Keratinocyte (primary cell): ENCODE measurements around the gene ANKRD33. TPM values are rescaled to one million over a fixed set of nuclear protein-coding genes. Genes with fewer than 3 reads are reported as not detected.
A peak's percentile ranks its signal among the peaks of the same experiment; 100 is the strongest.

Experiments used
- DNase-seq: peaks from one replicate; pipeline ENCODE4 v3.0.0-alpha.2; 2011; ENCODE audit warnings: low read depth, missing footprints, low spot score
- FAIRE-seq: peaks from 2 replicates; lab custom pipeline; 2011; peaks lifted over from hg19 to GRCh38; lab: Jason Lieb, UNC
- H2AFZ ChIP-seq: 2 replicates; pipeline ENCODE4 v1.6.0; 2012; ENCODE audit warnings: low read length, control low read depth, inconsistent platforms; ENCODE audit not compliant: control insufficient read depth
- H3K27ac ChIP-seq: 2 replicates; pipeline ENCODE4 v1.5.1; 2011; ENCODE audit warnings: low read length; ENCODE audit not compliant: control insufficient read depth, insufficient read depth
- H3K27me3 ChIP-seq: 3 replicates; pipeline ENCODE4 v1.6.0; 2011; ENCODE audit warnings: low read length; ENCODE audit not compliant: control insufficient read depth, insufficient read depth; ENCODE audit errors: extremely low read depth
- H3K36me3 ChIP-seq, 2 experiments: 2 replicates in 1 of 2; 3 replicates in 1 of 2; pipeline ENCODE4 v1.5.1; 2011; ENCODE audit warnings: low read length in 2 of 2, mild to moderate bottlenecking in 1 of 2; ENCODE audit not compliant: control insufficient read depth in 2 of 2, insufficient read depth in 2 of 2; ENCODE audit errors: extremely low read depth in 1 of 2
- H3K4me1 ChIP-seq: 3 replicates; pipeline ENCODE4 v1.5.1; 2011; ENCODE audit warnings: low read length; ENCODE audit not compliant: control insufficient read depth, insufficient read depth; ENCODE audit errors: extremely low read depth
- H3K4me2 ChIP-seq: 3 replicates; pipeline ENCODE4 v1.6.0; 2011; ENCODE audit warnings: low read depth, low read length; ENCODE audit not compliant: control insufficient read depth, insufficient read depth; ENCODE audit errors: extremely low read depth
- H3K4me3 ChIP-seq, 3 experiments: fragments of 200-600 bp in 1 of 3; sonication (generic) in 1 of 3; 2 replicates in 2 of 3; 3 replicates in 1 of 3; pipeline ENCODE4 v1.5.1; 2011 to 2016; ENCODE audit warnings: low read length in 3 of 3, mild to moderate bottlenecking in 3 of 3, control low read depth in 2 of 3, inconsistent platforms in 1 of 3, low read depth in 1 of 3, mixed read lengths in 1 of 3, mixed run types in 1 of 3, moderate library complexity in 1 of 3; ENCODE audit not compliant: control insufficient read depth in 2 of 3, insufficient read depth in 2 of 3; ENCODE audit errors: extremely low read depth in 1 of 3
- H3K79me2 ChIP-seq: 2 replicates; pipeline ENCODE4 v1.6.0; 2012; ENCODE audit warnings: low read length; ENCODE audit not compliant: control insufficient read depth, insufficient read depth
- H3K9ac ChIP-seq: 3 replicates; pipeline ENCODE4 v1.6.0; 2011; ENCODE audit warnings: low read length; ENCODE audit not compliant: control insufficient read depth, insufficient read depth; ENCODE audit errors: extremely low read depth
- H3K9me1 ChIP-seq: 3 replicates; pipeline ENCODE4 v1.6.0; 2011; ENCODE audit warnings: low read length; ENCODE audit not compliant: control insufficient read depth, insufficient read depth; ENCODE audit errors: extremely low read depth
- H3K9me3 ChIP-seq: 2 replicates; pipeline ENCODE4 v1.5.1; 2012; ENCODE audit warnings: low read depth, low read length; ENCODE audit not compliant: control insufficient read depth
- H4K20me1 ChIP-seq: 3 replicates; pipeline ENCODE4 v1.6.0; 2011; ENCODE audit warnings: low read length; ENCODE audit not compliant: control insufficient read depth, insufficient read depth; ENCODE audit errors: extremely low read depth
- EZH2 ChIP-seq: IDR thresholded peaks from one replicate; pipeline ENCODE4 v1.6.1; 2012; ENCODE audit warnings: inconsistent platforms, mild to moderate bottlenecking, low read length, moderate library complexity
- dilution Hi-C: fragments of 300-500 bp; cut with MboI; formaldehyde crosslinking; loops from one replicate; pipeline ENCODE4 v1.7.0; 2020; ENCODE audit warnings: low sequenced_read_pairs; ENCODE audit not compliant: extremely low pct_ligation_motif_present
- polyA plus RNA-seq, 5 experiments: library from polyadenylated mRNA; depleted of rRNA in 3 of 5; stranded (reverse) in 3 of 5; stranded (forward) in 1 of 5; unstranded in 1 of 5; fragments of >200 nt; gene quantifications; 1 replicate in 1 of 5; 2 replicates in 3 of 5; 3 replicates in 1 of 5; pipeline versions ENCODE4 v1.2.1 to v1.2.3, GENCODE V29; 2011 to 2012; ENCODE audit warnings: missing spikeins in 2 of 5, low read depth in 1 of 5, low replicate concordance in 1 of 5
- TF ChIP-seq, protein P1 (sequence below), 3 experiments: IDR thresholded peaks in 1 of 3; conservative IDR thresholded peaks in 1 of 3; optimal IDR thresholded peaks in 1 of 3; 2 replicates in 2 of 3; 3 replicates in 1 of 3; pipeline versions ENCODE3 to v1.5.1; 2011; ENCODE audit warnings: low read length in 3 of 3, mild to moderate bottlenecking in 3 of 3, moderate library complexity in 2 of 3, control low read depth in 1 of 3, inconsistent platforms in 1 of 3; ENCODE audit not compliant: insufficient read depth in 2 of 3; ENCODE audit errors: extremely low read depth in 1 of 3

Gene ANKRD33
- polyA plus RNA-seq, 1 donor (not counting 4 experiments of a cell fraction or from before 2014, with no cell fraction given): not detected

DNA sequence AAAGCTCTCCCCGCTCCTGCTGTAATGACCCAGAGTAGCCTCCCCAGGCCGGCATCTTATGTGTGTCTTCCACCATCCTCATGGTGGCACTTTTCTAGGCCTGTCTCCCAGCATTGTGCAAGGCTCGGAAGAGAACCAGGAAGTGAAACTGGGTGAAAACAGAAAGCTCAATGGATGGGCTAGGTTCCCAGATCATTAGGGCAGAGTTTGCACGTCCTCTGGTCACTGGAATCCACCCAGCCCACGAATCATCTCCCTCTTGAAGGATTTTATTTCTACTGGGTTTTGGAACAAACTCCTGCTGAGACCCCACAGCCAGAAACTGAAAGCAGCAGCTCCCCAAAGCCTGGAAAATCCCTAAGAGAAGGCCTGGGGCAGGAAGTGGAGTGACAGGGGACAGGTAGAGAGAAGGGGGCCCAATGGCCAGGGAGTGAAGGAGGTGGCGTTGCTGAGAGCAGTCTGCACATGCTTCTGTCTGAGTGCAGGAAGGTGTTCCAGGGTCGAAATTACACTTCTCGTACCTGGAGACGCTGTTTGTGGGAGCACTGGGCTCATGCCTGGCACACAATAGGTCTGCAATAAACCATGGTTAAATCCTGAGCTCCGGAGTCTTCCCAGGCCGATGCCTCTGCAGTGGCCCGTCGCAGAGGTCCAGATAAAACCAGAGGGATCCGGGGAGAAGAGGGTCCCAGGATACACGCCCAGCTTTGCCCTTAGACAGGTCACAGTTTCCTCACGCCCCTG is 35.0 kb downstream of the ANKRD33 start:
- FAIRE-seq (no peak), DNase-seq (no peak)
- Histone ChIP-seq H3K36me3 (no peaks in the 10 kb centered on the region), H4K20me1 (no peaks in the 10 kb centered on the region), H3K79me2 (no peaks in the 10 kb centered on the region), H3K27me3 (peaks cover 15% of the 10 kb centered on the region), H3K27ac (no peak overlapping the region), H3K4me3 (no peak overlapping the region), H3K9me1 (no peaks in the 10 kb centered on the region), H2AFZ (no peak overlapping the region), H3K9me3 (no peaks in the 10 kb centered on the region), H3K9ac (no peak overlapping the region), H3K4me1 (peaks cover 3% of the 10 kb centered on the region), H3K4me2 (no peak overlapping the region)
- TF ChIP-seq EZH2: no peak
- TF ChIP-seq, protein P1, sequence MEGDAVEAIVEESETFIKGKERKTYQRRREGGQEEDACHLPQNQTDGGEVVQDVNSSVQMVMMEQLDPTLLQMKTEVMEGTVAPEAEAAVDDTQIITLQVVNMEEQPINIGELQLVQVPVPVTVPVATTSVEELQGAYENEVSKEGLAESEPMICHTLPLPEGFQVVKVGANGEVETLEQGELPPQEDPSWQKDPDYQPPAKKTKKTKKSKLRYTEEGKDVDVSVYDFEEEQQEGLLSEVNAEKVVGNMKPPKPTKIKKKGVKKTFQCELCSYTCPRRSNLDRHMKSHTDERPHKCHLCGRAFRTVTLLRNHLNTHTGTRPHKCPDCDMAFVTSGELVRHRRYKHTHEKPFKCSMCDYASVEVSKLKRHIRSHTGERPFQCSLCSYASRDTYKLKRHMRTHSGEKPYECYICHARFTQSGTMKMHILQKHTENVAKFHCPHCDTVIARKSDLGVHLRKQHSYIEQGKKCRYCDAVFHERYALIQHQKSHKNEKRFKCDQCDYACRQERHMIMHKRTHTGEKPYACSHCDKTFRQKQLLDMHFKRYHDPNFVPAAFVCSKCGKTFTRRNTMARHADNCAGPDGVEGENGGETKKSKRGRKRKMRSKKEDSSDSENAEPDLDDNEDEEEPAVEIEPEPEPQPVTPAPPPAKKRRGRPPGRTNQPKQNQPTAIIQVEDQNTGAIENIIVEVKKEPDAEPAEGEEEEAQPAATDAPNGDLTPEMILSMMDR (optimal IDR thresholded peaks at IDR 0.05 in 1 of 3, IDR thresholded peaks at IDR 0.05 in 1 of 3, conservative IDR thresholded peaks at IDR 0.05 in 1 of 3; ENCODE audit: extremely low read depth in 1 of 3, insufficient read depth in 2 of 3, low read length in 3 of 3): no peak
- dilution Hi-C loops: no loop called here

DNA sequence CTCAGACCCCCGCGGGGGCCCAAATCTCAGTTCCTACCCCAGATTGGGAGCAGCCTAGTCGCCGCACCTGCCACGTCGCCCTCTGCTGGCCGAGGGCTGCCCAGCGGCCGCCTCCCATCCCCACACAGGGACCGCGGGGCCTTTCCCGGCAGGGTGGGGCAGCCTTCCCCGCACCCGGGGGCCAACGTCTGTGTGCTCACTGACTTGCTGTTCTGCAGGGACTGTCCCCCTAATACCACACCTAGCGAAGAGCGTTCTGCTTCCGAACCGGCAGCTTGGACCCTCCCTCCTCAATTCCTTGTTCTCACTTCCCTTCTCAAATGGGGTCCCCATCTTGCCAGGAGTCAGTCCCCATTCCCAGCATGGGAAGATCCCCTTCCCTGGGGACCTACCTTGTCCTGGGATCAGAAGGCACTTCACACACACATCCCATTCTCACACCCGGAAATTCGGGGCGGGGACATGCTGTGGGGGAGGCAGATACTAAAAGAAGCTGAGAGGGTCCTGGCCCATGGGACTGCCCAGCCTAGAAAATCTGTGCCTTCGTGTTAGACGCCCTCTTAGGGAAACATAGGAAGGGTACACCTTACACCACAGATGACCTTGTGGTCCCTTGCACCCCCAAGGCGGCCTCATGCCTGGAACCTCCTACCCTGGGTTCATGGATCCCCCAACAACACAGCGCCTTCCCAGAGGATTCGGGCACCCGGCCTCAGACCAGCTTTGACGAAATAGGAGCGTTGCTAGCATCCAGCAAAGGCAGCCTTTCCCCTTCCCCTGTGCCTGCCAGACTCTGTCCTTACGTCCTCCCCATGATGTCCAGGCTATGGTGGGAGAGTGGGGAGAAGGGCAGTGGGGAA is 35.8 kb downstream of the ANKRD33 start:
- DNase-seq: no peak
- H2AFZ ChIP-seq: peak overlapping the region; percentile 32

More for the DNA sequence above, 35.8 kb downstream of the ANKRD33 start:
- dilution Hi-C loops: no loop called here
- Histone ChIP-seq H3K4me2 (peak overlapping the region; percentile 45), H3K27me3 (peaks cover 15% of the 10 kb centered on the region), H4K20me1 (no peaks in the 10 kb centered on the region), H3K9me1 (no peaks in the 10 kb centered on the region), H3K9ac (peak overlapping the region; percentile 10), H3K4me3 (no peak overlapping the region), H3K36me3 (no peaks in the 10 kb centered on the region), H3K9me3 (no peaks in the 10 kb centered on the region), H3K27ac (no peak overlapping the region), H3K79me2 (no peaks in the 10 kb centered on the region), H3K4me1 (peaks cover 3% of the 10 kb centered on the region)
- TF ChIP-seq EZH2: no peak
- TF ChIP-seq, protein P1 (optimal IDR thresholded peaks at IDR 0.05 in 1 of 3, IDR thresholded peaks at IDR 0.05 in 1 of 3, conservative IDR thresholded peaks at IDR 0.05 in 1 of 3; ENCODE audit: extremely low read depth in 1 of 3, insufficient read depth in 2 of 3, low read length in 3 of 3): peak; percentile 71 to 98 (median 90)
- no peak for FAIRE-seq
